Measurements from ENCODE around the gene HMGCL. TPM values are rescaled to one million over a fixed set of nuclear protein-coding genes. Genes with fewer than 3 reads are reported as not detected.
"Not testable (repeated sequence)": the region's sequence is repeated elsewhere in the genome, so short reads cannot be mapped to it uniquely, and the experiment has no call there.

HMGCL gene
- total RNA-seq, 1 experiment from 2014 or later, result 19.4 TPM

- H3K36me3 Mint-ChIP-seq (ENCODE audit: insufficient read depth, unreplicated experiment), result peaks cover 15% of the 10 kb centered on the region
- intact Hi-C loops (cut with micrococcal nuclease; ENCODE audit: unreplicated experiment), result loop anchor here (10.0 kb wide), 1 partner anchor 220 kb away; no protein-coding TSS in a partner anchor
- H3K36me3 ChIP-seq (ENCODE audit: control insufficient read depth, insufficient read depth, low read length), result no peaks in the 10 kb centered on the region
Observed at GRCh38 chr1:23804183-23804835, 20.9 kb downstream of the HMGCL start.

GRCh38 chr1:23803674-23804073 is 21.6 kb downstream of the HMGCL start:
- Mint-ChIP-seq H3K9me3 (ENCODE audit: unreplicated experiment) (no peaks in the 10 kb centered on the region), H3K4me1 (ENCODE audit: low read depth, unreplicated experiment) (no peaks in the 10 kb centered on the region), H3K27ac (ENCODE audit: unreplicated experiment) (no peak overlapping the region), H3K27me3 (ENCODE audit: insufficient read depth, unreplicated experiment) (no peaks in the 10 kb centered on the region), H3K4me3 (ENCODE audit: unreplicated experiment) (no peak overlapping the region), H3K36me3 (ENCODE audit: insufficient read depth, unreplicated experiment) (peaks cover 18% of the 10 kb centered on the region)
- H3K4me3 ChIP-seq (ENCODE audit: low read depth, low read length), result no peak overlapping the region
- ChIA-PET CTCF (interaction anchor here (0.7 to 1.0 kb wide), 2 partner anchors 32 to 113 kb away, joined by 3 to 4 read pairs; no protein-coding TSS in a partner anchor), POLR2A (interaction anchor here (0.5 kb wide), 1 partner anchor 22 kb away, joined by 4 read pairs; no protein-coding TSS in a partner anchor)
- DNase-seq, result no peak
- no peaks in the 10 kb centered on the region for H3K9me3 ChIP-seq
- intact Hi-C loops (cut with micrococcal nuclease; ENCODE audit: unreplicated experiment), result loop anchor here (10.0 kb wide), 1 partner anchor 221 kb away; no protein-coding TSS in a partner anchor
- no TSS peak for BruUV-seq (replicated peaks)
- H3K36me3 ChIP-seq (ENCODE audit: control insufficient read depth, insufficient read depth, low read length), result no peaks in the 10 kb centered on the region; the same call in 1 of the 2 replicates
- no peaks in the 10 kb centered on the region for H3K27me3 ChIP-seq (replicated peaks; ENCODE audit: control insufficient read depth, insufficient read depth, low read length)
- peaks cover 7% of the 10 kb centered on the region; the same call in 1 of the 2 replicates for H3K4me1 ChIP-seq
- no peak for TF ChIP-seq CTCF (IDR thresholded peaks at IDR 0.05; ENCODE audit: insufficient read depth in 1 of 2, low read depth in 1 of 2, low read length in 1 of 2, severe bottlenecking in 1 of 2, unreplicated experiment in 1 of 2)

More at GRCh38 chr1:23804183-23804835, 20.9 kb downstream of the HMGCL start:
- POLR2A ChIA-PET, result interaction anchor here (0.5 kb wide), 1 partner anchor 21 kb away, joined by 4 read pairs; no protein-coding TSS in a partner anchor
- Mint-ChIP-seq H3K4me3 (ENCODE audit: unreplicated experiment) (no peak overlapping the region), H3K27ac (ENCODE audit: unreplicated experiment) (no peak overlapping the region), H3K9me3 (ENCODE audit: unreplicated experiment) (no peaks in the 10 kb centered on the region), H3K4me1 (ENCODE audit: low read depth, unreplicated experiment) (no peaks in the 10 kb centered on the region), H3K27me3 (ENCODE audit: insufficient read depth, unreplicated experiment) (no peaks in the 10 kb centered on the region)
- CTCF ChIA-PET, result interaction anchor here (0.7 to 1.0 kb wide), 2 partner anchors 32 to 112 kb away, joined by 3 to 4 read pairs; no protein-coding TSS in a partner anchor
- H3K27me3 ChIP-seq (replicated peaks; ENCODE audit: control insufficient read depth, insufficient read depth, low read length), result no peaks in the 10 kb centered on the region
- BruUV-seq (replicated peaks), result no TSS peak
- peaks cover 2% of the 10 kb centered on the region; the same call in 1 of the 2 replicates for H3K4me1 ChIP-seq
- no peaks in the 10 kb centered on the region for H3K9me3 ChIP-seq
- DNase-seq, result peak in 1 of 2 experiments; percentile 17
- H3K4me3 ChIP-seq (ENCODE audit: low read depth, low read length), result no peak overlapping the region
- peak in 1 of 2 experiments; percentile 16 for TF ChIP-seq CTCF (IDR thresholded peaks at IDR 0.05; ENCODE audit: insufficient read depth in 1 of 2, low read depth in 1 of 2, low read length in 1 of 2, severe bottlenecking in 1 of 2, unreplicated experiment in 1 of 2)

DNA sequence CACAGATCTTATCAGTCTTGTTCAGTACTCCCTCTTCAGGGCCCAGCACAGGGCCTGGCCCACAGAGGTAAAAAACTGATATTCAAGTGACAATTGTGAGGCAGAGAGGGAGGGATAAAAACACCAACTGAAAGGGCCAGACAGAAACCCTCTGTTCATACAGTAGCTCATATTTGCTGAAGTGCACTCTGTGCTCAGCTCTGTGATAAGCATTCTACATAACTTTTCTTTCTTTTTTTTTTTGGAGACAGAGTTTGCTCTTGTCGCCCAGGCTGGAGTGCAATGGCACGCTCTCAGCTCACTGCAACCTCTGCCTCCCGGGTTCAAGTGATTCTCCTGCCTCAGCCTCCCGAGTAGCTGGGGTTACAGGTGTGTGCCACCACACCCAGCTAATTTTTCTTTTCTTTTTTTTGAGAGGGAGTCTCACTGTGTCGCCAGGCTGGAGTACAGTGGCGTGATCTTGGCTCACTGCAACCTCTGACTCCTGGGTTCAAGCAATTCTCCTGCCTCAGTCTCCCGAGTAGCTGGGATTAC is 22.4 kb downstream of the HMGCL start:
- not testable (repeated sequence) for DNase-seq; H3K4me3 ChIP-seq (ENCODE audit: low read depth, low read length); H3K27me3 ChIP-seq (replicated peaks; ENCODE audit: control insufficient read depth, insufficient read depth, low read length); H3K27ac Mint-ChIP-seq (ENCODE audit: unreplicated experiment); BruUV-seq (replicated peaks); H3K27me3 Mint-ChIP-seq (ENCODE audit: insufficient read depth, unreplicated experiment); H3K4me1 ChIP-seq; H3K9me3 ChIP-seq; H3K9me3 Mint-ChIP-seq (ENCODE audit: unreplicated experiment); H3K4me1 Mint-ChIP-seq (ENCODE audit: low read depth, unreplicated experiment); H3K36me3 ChIP-seq (ENCODE audit: control insufficient read depth, insufficient read depth, low read length); H3K4me3 Mint-ChIP-seq (ENCODE audit: unreplicated experiment)
- peaks cover 20% of the 10 kb centered on the region for H3K36me3 Mint-ChIP-seq (ENCODE audit: insufficient read depth, unreplicated experiment)
- CTCF ChIA-PET, result interaction anchor here (0.8 kb wide), 1 partner anchor 114 kb away, joined by 4 read pairs; no protein-coding TSS in a partner anchor
- intact Hi-C loops (cut with micrococcal nuclease; ENCODE audit: unreplicated experiment), result loop anchor here (10.0 kb wide), 1 partner anchor 222 kb away; no protein-coding TSS in a partner anchor
- POLR2A ChIA-PET, result interaction anchor here (1.4 kb wide), 1 partner anchor 23 kb away, joined by 5 read pairs; the partner anchor contains the start of gene HMGCL
